IMR-90 (cell line): ENCODE results near the gene MOG.

Experiments used
- BHLHE40 ChIP-seq: fragments of 150-350 bp; IDR thresholded peaks from 2 replicates; pipeline ENCODE4 v1.6.1; 2016; ENCODE audit warnings: mild to moderate bottlenecking, low read depth, low read length
- CEBPB ChIP-seq: IDR thresholded peaks from 2 replicates; pipeline ENCODE4 v1.6.1; 2012; ENCODE audit warnings: low read depth, low read length, improper control_type of control experiment
- CTCF ChIP-seq: conservative IDR thresholded peaks from 2 replicates; pipeline ENCODE4 v1.5.1; 2012; ENCODE audit warnings: mild to moderate bottlenecking, low read depth, low read length, improper control_type of control experiment
- ELK1 ChIP-seq: fragments of 150-350 bp; IDR thresholded peaks from 2 replicates; pipeline ENCODE4 v1.6.1; 2016; ENCODE audit warnings: low read depth, mild to moderate bottlenecking, low read length, moderate library complexity, borderline replicate concordance
- FOS ChIP-seq: fragments of 150-350 bp; IDR thresholded peaks from 2 replicates; pipeline ENCODE4 v1.6.1; 2016; ENCODE audit warnings: low read depth, low read length
- MAFK ChIP-seq: IDR thresholded peaks from 2 replicates; pipeline ENCODE4 v1.6.1; 2012; ENCODE audit warnings: low read depth, low read length, improper control_type of control experiment
- NFE2L2 ChIP-seq: fragments of 150-350 bp; IDR thresholded peaks from 2 replicates; pipeline ENCODE4 v1.6.1; 2016; ENCODE audit warnings: low read depth, mild to moderate bottlenecking, low read length
- POLR2A ChIP-seq: IDR thresholded peaks from 2 replicates; pipeline ENCODE4 v1.6.1; 2012; ENCODE audit warnings: mild to moderate bottlenecking, low read depth, low read length
- RAD21 ChIP-seq: IDR thresholded peaks from 2 replicates; pipeline ENCODE4 v1.6.1; 2012; ENCODE audit warnings: low read length, improper control_type of control experiment
- RCOR1 ChIP-seq: IDR thresholded peaks from 2 replicates; pipeline ENCODE4 v1.6.1; 2012; ENCODE audit warnings: mild to moderate bottlenecking, low read length, improper control_type of control experiment; ENCODE audit not compliant: insufficient replicate concordance
- RFX5 ChIP-seq: IDR thresholded peaks from 2 replicates; pipeline ENCODE4 v1.8.0; 2012; ENCODE audit warnings: low read depth, mild to moderate bottlenecking, low read length, moderate library complexity
- SMC3 ChIP-seq: fragments of 150-350 bp; IDR thresholded peaks from 2 replicates; pipeline ENCODE4 v1.6.1; 2016; ENCODE audit warnings: low read depth, mild to moderate bottlenecking, antibody characterized with exemption, low read length, moderate library complexity
- TF ChIP-seq, protein P1 (sequence below): fragments of 150-350 bp; IDR thresholded peaks from 2 replicates; pipeline ENCODE4 v1.6.1; 2017; ENCODE audit warnings: mild to moderate bottlenecking, antibody characterized with exemption, low read length, low read depth

- TF ChIP-seq CTCF (no peak), RAD21 (no peak), SMC3 (no peak), CEBPB (no peak), NFE2L2 (no peak), ELK1 (no peak), POLR2A (no peak), BHLHE40 (no peak), FOS (no peak), RCOR1 (no peak), MAFK (no peak), RFX5 (no peak)
- TF ChIP-seq, protein P1, sequence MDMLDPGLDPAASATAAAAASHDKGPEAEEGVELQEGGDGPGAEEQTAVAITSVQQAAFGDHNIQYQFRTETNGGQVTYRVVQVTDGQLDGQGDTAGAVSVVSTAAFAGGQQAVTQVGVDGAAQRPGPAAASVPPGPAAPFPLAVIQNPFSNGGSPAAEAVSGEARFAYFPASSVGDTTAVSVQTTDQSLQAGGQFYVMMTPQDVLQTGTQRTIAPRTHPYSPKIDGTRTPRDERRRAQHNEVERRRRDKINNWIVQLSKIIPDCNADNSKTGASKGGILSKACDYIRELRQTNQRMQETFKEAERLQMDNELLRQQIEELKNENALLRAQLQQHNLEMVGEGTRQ, result no peak
Observed at GRCh38 chr6:29663300-29664042, 6.6 kb downstream of the MOG start.
